HG02938 (cell line): ENCODE results near the gene CCNT2.
"Not testable (repeated sequence)": the region's sequence is repeated elsewhere in the genome, so short reads cannot be mapped to it uniquely, and the experiment has no call there.

ENCODE experiments used
- ATAC-seq: cut with Tn5 transposase; IDR thresholded peaks from one replicate; pipeline ENCODE4 v1.9.1; 2021; ENCODE audit warnings: mild to moderate bottlenecking, moderate library complexity; ENCODE audit not compliant: unreplicated experiment

CCNT2 gene

GRCh38 chr2:134917888-134918525, 615 bp upstream of the CCNT2 start:
- ATAC-seq, result peak; percentile 71

- no peak for ATAC-seq
Measured at GRCh38 chr2:134919341-134920210, 954 bp downstream of the CCNT2 start.

- no peak for ATAC-seq
Measured at GRCh38 chr2:134924912-134925311, 6.3 kb downstream of the CCNT2 start.

GRCh38 chr2:134926231-134926931, 7.8 kb downstream of the CCNT2 start:
- no peak for ATAC-seq

GRCh38 chr2:134927195-134927594, 8.6 kb downstream of the CCNT2 start:
- no peak for ATAC-seq

- ATAC-seq, result no peak
Measured at GRCh38 chr2:134932864-134933526, 14.4 kb downstream of the CCNT2 start.

- ATAC-seq, result no peak
Measured at GRCh38 chr2:134933732-134934131, 15.1 kb downstream of the CCNT2 start.

- ATAC-seq, result no peak
Measured at GRCh38 chr2:134934150-134934549, 15.5 kb downstream of the CCNT2 start.

- ATAC-seq, result no peak
Measured at GRCh38 chr2:134934641-134935040, 16.0 kb downstream of the CCNT2 start.

- ATAC-seq, result no peak
Measured at GRCh38 chr2:134936691-134937090, 18.1 kb downstream of the CCNT2 start.

- peak; percentile 81 for ATAC-seq
Measured at GRCh38 chr2:134943540-134943939, 24.9 kb downstream of the CCNT2 start.

GRCh38 chr2:134944975-134945374, 26.4 kb downstream of the CCNT2 start:
- no peak for ATAC-seq

- ATAC-seq, result no peak
Measured at GRCh38 chr2:134946073-134946472, 27.5 kb downstream of the CCNT2 start.

GRCh38 chr2:134949981-134950708, 31.5 kb downstream of the CCNT2 start:
- no peak for ATAC-seq

- ATAC-seq, result no peak
Measured at GRCh38 chr2:134950886-134951285, 32.3 kb downstream of the CCNT2 start.

GRCh38 chr2:134952608-134953007, 34.0 kb downstream of the CCNT2 start:
- no peak for ATAC-seq

- no peak for ATAC-seq
Measured at GRCh38 chr2:134954065-134954464, 35.4 kb downstream of the CCNT2 start.

- ATAC-seq, result no peak
Measured at GRCh38 chr2:134955744-134956143, 37.1 kb downstream of the CCNT2 start.

- ATAC-seq, result no peak
Measured at GRCh38 chr2:134957477-134957876, 38.9 kb downstream of the CCNT2 start.

GRCh38 chr2:134967166-134967565, 48.5 kb downstream of the CCNT2 start:
- ATAC-seq, result not testable (repeated sequence)
